CD14-positive monocyte (primary cell): ENCODE results near the gene CYREN. TPM values are rescaled to one million over a fixed set of nuclear protein-coding genes. Genes with fewer than 3 reads are reported as not detected.

ENCODE experiments used
- DNase-seq, 3 donors: peaks; one replicate each; pipeline ENCODE4 v3.0.0-alpha.2; 2011 to 2022
- H2AFZ ChIP-seq: 2 replicates; pipeline ENCODE4 v1.6.0; 2012; ENCODE audit warnings: mild to moderate bottlenecking, low read depth, low read length, inconsistent platforms; ENCODE audit not compliant: insufficient read depth, poor library complexity, severe bottlenecking
- H3K27ac ChIP-seq, 2 donors: 1 replicate in 1 of 2; 2 replicates in 1 of 2; pipeline ENCODE4 v1.5.1; 2012 to 2013; ENCODE audit warnings: low read length in 2 of 2, control low read depth in 1 of 2, inconsistent platforms in 1 of 2, low read depth in 1 of 2, mild to moderate bottlenecking in 1 of 2
- H3K27me3 ChIP-seq, 2 donors: one replicate each; pipeline versions ENCODE4 v1.6.0 to v1.6.1; 2011 to 2013; ENCODE audit warnings: low read length in 2 of 2; ENCODE audit not compliant: control insufficient read depth in 2 of 2, insufficient read depth in 2 of 2
- H3K36me3 ChIP-seq, 2 donors: replicated peaks in 1 of 2; 1 replicate in 1 of 2; 2 replicates in 1 of 2; pipeline versions ENCODE4 v1.5.1 to v1.6.1; 2012 to 2013; ENCODE audit warnings: low read length in 2 of 2, control low read depth in 1 of 2, inconsistent platforms in 1 of 2, mild to moderate bottlenecking in 1 of 2; ENCODE audit not compliant: insufficient read depth in 2 of 2, control insufficient read depth in 1 of 2
- H3K4me1 ChIP-seq, 2 donors: 1 replicate in 1 of 2; 2 replicates in 1 of 2; pipeline versions ENCODE4 v1.5.1 to v1.6.1; 2012 to 2013; ENCODE audit warnings: low read length in 2 of 2, control low read depth in 1 of 2, inconsistent platforms in 1 of 2, mild to moderate bottlenecking in 1 of 2, moderate library complexity in 1 of 2; ENCODE audit not compliant: insufficient read depth in 2 of 2, control insufficient read depth in 1 of 2
- H3K4me2 ChIP-seq: replicated peaks from 2 replicates; pipeline ENCODE3; 2012; ENCODE audit warnings: low read length, moderate library complexity, mild to moderate bottlenecking; ENCODE audit not compliant: poor library complexity, severe bottlenecking; ENCODE audit errors: extremely low read depth
- H3K4me3 ChIP-seq, 3 experiments: fragments of 200-600 bp in 1 of 3; sonication (generic) in 1 of 3; replicated peaks in 1 of 3; 1 replicate in 2 of 3; 2 replicates in 1 of 3; pipeline ENCODE4 v1.5.1; 2011 to 2013; ENCODE audit warnings: low read length in 3 of 3, mild to moderate bottlenecking in 3 of 3, control low read depth in 2 of 3, low read depth in 2 of 3, inconsistent platforms in 1 of 3, moderate library complexity in 1 of 3
- H3K79me2 ChIP-seq: 2 replicates; pipeline ENCODE4 v1.6.0; 2012; ENCODE audit warnings: mild to moderate bottlenecking, control low read depth, inconsistent platforms, low read length, moderate library complexity; ENCODE audit not compliant: insufficient read depth
- H3K9ac ChIP-seq: 2 replicates; pipeline ENCODE4 v1.6.0; 2017; ENCODE audit warnings: low read length, mild to moderate bottlenecking; ENCODE audit not compliant: insufficient read depth, poor library complexity, severe bottlenecking
- H3K9me3 ChIP-seq, 2 donors: replicated peaks in 1 of 2; 1 replicate in 1 of 2; 2 replicates in 1 of 2; pipeline versions ENCODE4 v1.5.1 to v1.6.1; 2012 to 2013; ENCODE audit warnings: low read length in 2 of 2, control low read depth in 1 of 2; ENCODE audit not compliant: control insufficient read depth in 1 of 2, insufficient read depth in 1 of 2
- H4K20me1 ChIP-seq: 2 replicates; pipeline ENCODE4 v1.6.0; 2012; ENCODE audit warnings: mild to moderate bottlenecking, low read length, control low read depth, moderate library complexity; ENCODE audit not compliant: insufficient read depth
- H3K27ac Mint-ChIP-seq, 7 donors: one replicate each; pipeline ENCODE4 v1.8.0; 2020; ENCODE audit warnings: mild to moderate bottlenecking in 7 of 7, mixed read lengths in 7 of 7, moderate library complexity in 6 of 7, inconsistent platforms in 2 of 7
- H3K27me3 Mint-ChIP-seq, 3 donors: one replicate each; pipeline ENCODE4 v1.8.0; 2021 to 2022; ENCODE audit warnings: low read depth in 3 of 3, mild to moderate bottlenecking in 3 of 3, mixed read lengths in 3 of 3, moderate library complexity in 3 of 3, inconsistent platforms in 1 of 3
- H3K36me3 Mint-ChIP-seq, 2 donors: one replicate each; pipeline ENCODE4 v1.8.0; 2020; ENCODE audit warnings: mixed read lengths in 2 of 2, inconsistent platforms in 1 of 2, mild to moderate bottlenecking in 1 of 2
- H3K4me1 Mint-ChIP-seq: one replicate; pipeline ENCODE4 v1.8.0; 2020; ENCODE audit warnings: mild to moderate bottlenecking, mixed read lengths
- H3K4me3 Mint-ChIP-seq, 2 donors: one replicate each; pipeline ENCODE4 v1.8.0; 2020; ENCODE audit warnings: mild to moderate bottlenecking in 2 of 2, mixed read lengths in 2 of 2, moderate library complexity in 1 of 2
- H3K9me3 Mint-ChIP-seq, 7 donors: one replicate each; pipeline ENCODE4 v1.8.0; 2020 to 2022; ENCODE audit warnings: mixed read lengths in 7 of 7, mild to moderate bottlenecking in 6 of 7, moderate library complexity in 6 of 7, inconsistent platforms in 2 of 7
- WGBS: methylation state at CpG from one replicate; pipeline ENCODE4 v1.1.5; 2013; ENCODE audit warnings: missing lambda C conversion rate; ENCODE audit not compliant: insufficient coverage; 5-methylcytosine and 5-hydroxymethylcytosine counted together
- intact Hi-C, 2 donors: fragments of 100-400 bp; cut with micrococcal nuclease; formaldehyde crosslinking; loops; one replicate each; pipeline versions ENCODE4 v1.15.0 to v1.15.1; 2023
- polyA plus RNA-seq, 3 donors: library from polyadenylated mRNA; depleted of rRNA in 1 of 3; unstranded in 2 of 3; stranded (reverse) in 1 of 3; fragments of 300-500 nt in 2 of 3; fragments of >200 nt in 1 of 3; fragmentation: Illumina TruSeq in 2 of 3; gene quantifications; 1 replicate in 2 of 3; 2 replicates in 1 of 3; pipeline ENCODE4 v1.2.3, GENCODE V29; 2012 to 2021
- small RNA-seq: library from RNA; depleted of rRNA; stranded (forward); fragments of <200 nt; gene quantifications from one replicate; pipeline ENCODE3, GENCODE V24; 2012; ENCODE audit warnings: low read depth; ENCODE audit not compliant: insufficient read length
- TF ChIP-seq, protein P1 (sequence below): fragments of 200-600 bp; IDR thresholded peaks from one replicate; pipeline ENCODE4 v1.8.0; 2022; ENCODE audit warnings: antibody characterized with exemption, mild to moderate bottlenecking

Gene CYREN
- polyA plus RNA-seq, 3 donors: 20.6 to 47.4 (median 40.1) TPM

DNA sequence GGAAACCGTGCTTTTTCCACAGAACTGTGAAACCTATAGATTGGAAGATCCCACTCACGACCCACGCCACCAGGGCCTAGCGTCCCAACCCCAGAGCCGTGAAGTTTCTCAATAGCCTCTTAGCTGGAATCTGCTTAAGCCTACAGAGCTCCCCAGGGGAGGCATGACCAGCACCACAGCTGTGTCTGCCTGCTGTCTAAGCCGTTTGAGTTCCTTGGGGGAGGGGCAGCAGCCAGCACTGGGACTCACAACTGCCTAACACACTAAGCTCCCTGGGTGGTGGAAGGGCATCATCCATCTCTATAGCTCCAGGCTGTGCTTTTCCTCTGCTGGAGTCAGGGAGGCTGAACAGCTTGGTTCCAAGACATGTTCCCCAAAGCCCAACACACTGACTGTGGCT, 48.6 kb downstream of the CYREN start:
- WGBS: 100% methylated on average over 4 of the region's 6 CpGs
- Mint-ChIP-seq H3K9me3 (peaks cover 9 to 28% (median 24%) of the 10 kb centered on the region in 7 donors), H3K36me3 (no peaks in the 10 kb centered on the region), H3K4me1 (no peaks in the 10 kb centered on the region), H3K4me3 (no peak overlapping the region), H3K27ac (no peak overlapping the region), H3K27me3 (no peaks in the 10 kb centered on the region)
- H3K4me2 ChIP-seq: no peak overlapping the region
- no peaks in the 10 kb centered on the region for H3K27me3 ChIP-seq
- TF ChIP-seq, protein P1, sequence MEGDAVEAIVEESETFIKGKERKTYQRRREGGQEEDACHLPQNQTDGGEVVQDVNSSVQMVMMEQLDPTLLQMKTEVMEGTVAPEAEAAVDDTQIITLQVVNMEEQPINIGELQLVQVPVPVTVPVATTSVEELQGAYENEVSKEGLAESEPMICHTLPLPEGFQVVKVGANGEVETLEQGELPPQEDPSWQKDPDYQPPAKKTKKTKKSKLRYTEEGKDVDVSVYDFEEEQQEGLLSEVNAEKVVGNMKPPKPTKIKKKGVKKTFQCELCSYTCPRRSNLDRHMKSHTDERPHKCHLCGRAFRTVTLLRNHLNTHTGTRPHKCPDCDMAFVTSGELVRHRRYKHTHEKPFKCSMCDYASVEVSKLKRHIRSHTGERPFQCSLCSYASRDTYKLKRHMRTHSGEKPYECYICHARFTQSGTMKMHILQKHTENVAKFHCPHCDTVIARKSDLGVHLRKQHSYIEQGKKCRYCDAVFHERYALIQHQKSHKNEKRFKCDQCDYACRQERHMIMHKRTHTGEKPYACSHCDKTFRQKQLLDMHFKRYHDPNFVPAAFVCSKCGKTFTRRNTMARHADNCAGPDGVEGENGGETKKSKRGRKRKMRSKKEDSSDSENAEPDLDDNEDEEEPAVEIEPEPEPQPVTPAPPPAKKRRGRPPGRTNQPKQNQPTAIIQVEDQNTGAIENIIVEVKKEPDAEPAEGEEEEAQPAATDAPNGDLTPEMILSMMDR: no peak
- no peak overlapping the region for H3K9ac ChIP-seq
- peaks cover 0 to 23% of the 10 kb centered on the region in 2 donors for H3K9me3 ChIP-seq
- DNase-seq: no peak
- no peaks in the 10 kb centered on the region for H3K79me2 ChIP-seq
- H4K20me1 ChIP-seq: no peaks in the 10 kb centered on the region
- H3K4me3 ChIP-seq: no peak overlapping the region
- no peak overlapping the region for H2AFZ ChIP-seq
- no peaks in the 10 kb centered on the region for H3K36me3 ChIP-seq
- H3K4me1 ChIP-seq: no peaks in the 10 kb centered on the region
- intact Hi-C loops: no loop called here
- H3K27ac ChIP-seq: no peak overlapping the region

DNA sequence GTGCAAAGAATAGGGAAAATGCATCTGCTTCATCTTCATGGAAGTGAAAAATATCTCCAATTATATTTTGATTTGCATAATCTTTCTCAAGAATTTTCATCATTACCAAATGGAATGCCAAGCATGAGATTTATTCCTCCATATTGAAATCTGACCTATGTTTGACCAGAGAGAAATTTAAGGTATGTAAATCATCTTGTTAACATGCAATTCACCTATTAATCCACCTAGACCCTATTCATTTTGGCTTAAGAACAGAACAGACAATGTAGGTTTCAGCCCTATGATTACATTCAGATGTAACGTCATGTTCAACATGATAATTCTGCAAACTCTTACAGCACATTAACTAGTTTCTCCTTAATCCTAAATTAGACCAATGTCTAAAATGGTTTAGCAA, 53.4 kb downstream of the CYREN start:
- H3K79me2 ChIP-seq: no peaks in the 10 kb centered on the region
- Mint-ChIP-seq H3K27me3 (no peaks in the 10 kb centered on the region), H3K4me1 (no peaks in the 10 kb centered on the region), H3K36me3 (no peaks in the 10 kb centered on the region), H3K4me3 (no peak overlapping the region), H3K9me3 (peaks cover 7 to 27% (median 16%) of the 10 kb centered on the region in 7 donors), H3K27ac (no peak overlapping the region)
- H3K9ac ChIP-seq: no peak overlapping the region
- intact Hi-C loops: loop anchor here in 1 of 2 donors (10.0 kb wide), 1 partner anchor 48 kb away; no protein-coding TSS in a partner anchor
- no peak overlapping the region for H2AFZ ChIP-seq
- TF ChIP-seq, protein P1: no peak
- no peaks in the 10 kb centered on the region for H3K36me3 ChIP-seq
- H3K4me1 ChIP-seq: no peaks in the 10 kb centered on the region
- H3K4me2 ChIP-seq: no peak overlapping the region
- H3K4me3 ChIP-seq: no peak overlapping the region
- peaks cover 0 to 21% of the 10 kb centered on the region in 2 donors for H3K9me3 ChIP-seq
- no CpG with 5 or more reads among the region's 1 CpG for WGBS
- H3K27me3 ChIP-seq: no peaks in the 10 kb centered on the region
- no peak for DNase-seq
- H3K27ac ChIP-seq: no peak overlapping the region
- H4K20me1 ChIP-seq: no peaks in the 10 kb centered on the region

Small RNA genes within 50 kb of the gene (small RNA-seq; reads per million reads assigned to genes)
- gene MIR6509: not detected

Other genes with a start within 250 kb of the CYREN start
- gene AGBL3, start 184.2 kb downstream of the CYREN start, polyA plus RNA-seq: under 1 TPM; 0.03 to 0.20 (median 0.12) TPM
- 10 to 100 TPM in 2 of 3 donors, 1 to 10 TPM in 1; 2.9 to 14.7 (median 10.6) TPM for gene TMEM140, start 22.6 kb downstream of the CYREN start, polyA plus RNA-seq
- gene WDR91, start 40.8 kb upstream of the CYREN start, polyA plus RNA-seq: 10 to 100 TPM in 1 of 3 donors, 1 to 10 TPM in 2; 2.5 to 35.0 (median 3.9) TPM
- gene STRA8, start 63.1 kb upstream of the CYREN start, polyA plus RNA-seq: not detected